ENCODE measurements around the gene POU3F2. TPM values are rescaled to one million over a fixed set of nuclear protein-coding genes. Genes with fewer than 3 reads are reported as not detected.

Gene POU3F2
- under 1 TPM in 1 of 2 donors, not detected in 1; 0.07 TPM for total RNA-seq
- polyA plus RNA-seq (2013, experiment 1 of 2): 89.2 TPM
- 82.9 TPM for polyA plus RNA-seq (2013, experiment 2 of 2)
- long read RNA-seq, experiment 1: 0 reads
- long read RNA-seq, experiment 2: 0 reads
- long read RNA-seq, experiment 3: 0 reads
- long read RNA-seq, experiment 4: 0 reads

DNA sequence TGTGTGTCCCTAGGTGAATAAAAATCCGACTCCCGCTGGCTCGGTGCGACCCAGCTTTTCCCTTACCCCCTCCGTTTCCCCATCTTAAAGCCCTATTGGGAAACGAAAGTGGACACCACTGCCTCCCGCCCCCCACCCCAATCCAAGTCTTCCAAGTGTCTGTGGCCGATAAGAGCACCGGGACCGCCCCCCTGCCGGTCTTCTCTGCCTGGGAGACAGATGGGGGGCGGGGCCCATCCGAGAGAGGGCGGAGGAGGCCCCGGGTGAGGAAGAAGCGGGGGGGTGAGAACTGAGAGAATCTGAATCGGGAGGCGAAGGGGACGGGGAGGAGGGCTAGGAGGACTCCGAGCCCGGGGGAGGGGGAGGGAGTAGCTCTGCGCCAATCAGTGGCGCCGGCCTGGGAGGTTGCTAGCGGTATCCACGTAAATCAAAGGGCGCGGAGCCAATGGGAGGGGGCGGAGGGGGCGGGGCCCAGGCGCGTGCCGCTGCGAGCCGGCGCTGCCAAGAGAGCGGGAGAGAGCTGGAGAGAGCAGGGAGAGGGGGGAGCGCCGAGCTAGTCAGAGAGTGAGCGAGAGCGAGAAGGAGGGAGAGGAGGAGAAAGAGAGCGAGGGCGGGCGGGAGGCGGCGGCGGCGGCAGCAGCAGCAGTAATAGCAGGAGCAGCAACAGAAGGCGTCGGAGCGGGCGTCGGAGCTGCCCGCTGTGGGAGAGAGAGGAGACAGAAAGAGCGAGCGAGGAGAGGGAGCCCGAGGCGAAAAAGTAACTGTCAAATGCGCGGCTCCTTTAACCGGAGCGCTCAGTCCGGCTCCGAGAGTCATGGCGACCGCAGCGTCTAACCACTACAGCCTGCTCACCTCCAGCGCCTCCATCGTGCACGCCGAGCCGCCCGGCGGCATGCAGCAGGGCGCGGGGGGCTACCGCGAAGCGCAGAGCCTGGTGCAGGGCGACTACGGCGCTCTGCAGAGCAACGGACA lies at the start of gene POU3F2:
TSS of gene POU3F2 (plus strand) at position 515 of the 972 bp plus-strand sequence. CDS start at position 815, 300 bp downstream.
- peak; percentile 98 for DNase-seq
- Mint-ChIP-seq H3K27me3 (ENCODE audit: insufficient read depth) (peaks cover 97% of the 10 kb centered on the region), H3K36me3 (ENCODE audit: low read depth) (no peaks in the 10 kb centered on the region), H3K4me1 (peaks cover 27% of the 10 kb centered on the region), H3K9me3 (no peaks in the 10 kb centered on the region), H3K4me3 (peak within 1 kb of the TSS; percentile 60), H3K27ac (no peak within 1 kb of the TSS)
- TF ChIP-seq, protein P1, sequence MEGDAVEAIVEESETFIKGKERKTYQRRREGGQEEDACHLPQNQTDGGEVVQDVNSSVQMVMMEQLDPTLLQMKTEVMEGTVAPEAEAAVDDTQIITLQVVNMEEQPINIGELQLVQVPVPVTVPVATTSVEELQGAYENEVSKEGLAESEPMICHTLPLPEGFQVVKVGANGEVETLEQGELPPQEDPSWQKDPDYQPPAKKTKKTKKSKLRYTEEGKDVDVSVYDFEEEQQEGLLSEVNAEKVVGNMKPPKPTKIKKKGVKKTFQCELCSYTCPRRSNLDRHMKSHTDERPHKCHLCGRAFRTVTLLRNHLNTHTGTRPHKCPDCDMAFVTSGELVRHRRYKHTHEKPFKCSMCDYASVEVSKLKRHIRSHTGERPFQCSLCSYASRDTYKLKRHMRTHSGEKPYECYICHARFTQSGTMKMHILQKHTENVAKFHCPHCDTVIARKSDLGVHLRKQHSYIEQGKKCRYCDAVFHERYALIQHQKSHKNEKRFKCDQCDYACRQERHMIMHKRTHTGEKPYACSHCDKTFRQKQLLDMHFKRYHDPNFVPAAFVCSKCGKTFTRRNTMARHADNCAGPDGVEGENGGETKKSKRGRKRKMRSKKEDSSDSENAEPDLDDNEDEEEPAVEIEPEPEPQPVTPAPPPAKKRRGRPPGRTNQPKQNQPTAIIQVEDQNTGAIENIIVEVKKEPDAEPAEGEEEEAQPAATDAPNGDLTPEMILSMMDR (conservative IDR thresholded peaks at IDR 0.05): no peak
- Histone ChIP-seq H3K27me3 (ENCODE audit: control insufficient read depth, insufficient read depth, low read length, poor library complexity, severe bottlenecking) (peaks cover 92% of the 10 kb centered on the region), H3K9me3 (ENCODE audit: control insufficient read depth, low read length) (no peaks in the 10 kb centered on the region), H3K36me3 (ENCODE audit: control insufficient read depth, insufficient read depth, low read length) (no peaks in the 10 kb centered on the region), H3K4me1 (ENCODE audit: control insufficient read depth, insufficient read depth, low read length) (peaks cover 11% of the 10 kb centered on the region), H3K9ac (ENCODE audit: extremely low read depth, low read length, poor library complexity, severe bottlenecking) (no peak within 1 kb of the TSS), H3K4me3 (ENCODE audit: low read length) (peak within 1 kb of the TSS; percentile 75), H3K27ac (ENCODE audit: low read depth, low read length) (peak within 1 kb of the TSS; percentile 94)
- 0% methylated on average over 23 to 83 of the region's 83 CpGs for WGBS, 2 experiments (ENCODE audit: insufficient coverage in 1 of 2, insufficient read length in 1 of 2)

DNA sequence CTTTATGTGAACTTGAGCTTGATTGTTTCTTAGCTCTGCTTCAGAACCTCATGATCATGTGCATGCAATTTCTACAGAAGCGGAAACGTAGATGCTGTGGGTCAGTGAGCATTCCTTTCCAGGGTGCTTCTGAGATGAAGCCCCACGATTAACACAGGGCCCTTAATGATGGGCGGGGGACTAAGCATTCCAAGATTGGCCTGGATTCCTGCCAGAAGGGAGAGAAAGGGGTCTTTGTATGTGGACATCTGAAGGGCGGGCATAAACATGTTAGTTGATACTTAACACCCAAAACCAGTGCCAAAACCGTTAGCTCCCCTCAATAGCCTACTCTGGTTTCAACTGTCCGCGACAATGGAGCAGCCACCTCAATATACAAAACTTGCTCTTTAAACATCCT lies 46.9 kb upstream of the POU3F2 start:
- Mint-ChIP-seq H3K36me3 (ENCODE audit: low read depth) (no peaks in the 10 kb centered on the region), H3K4me3 (no peak overlapping the region), H3K27me3 (ENCODE audit: insufficient read depth) (peaks cover 27% of the 10 kb centered on the region), H3K9me3 (no peaks in the 10 kb centered on the region), H3K4me1 (peaks cover 8% of the 10 kb centered on the region), H3K27ac (no peak overlapping the region)
- Histone ChIP-seq H3K4me3 (ENCODE audit: low read length) (no peak overlapping the region), H3K36me3 (ENCODE audit: control insufficient read depth, insufficient read depth, low read length) (no peaks in the 10 kb centered on the region), H3K4me1 (ENCODE audit: control insufficient read depth, insufficient read depth, low read length) (peaks cover 5% of the 10 kb centered on the region), H3K27ac (ENCODE audit: low read depth, low read length) (peak overlapping the region; percentile 67), H3K9me3 (ENCODE audit: control insufficient read depth, low read length) (no peaks in the 10 kb centered on the region), H3K27me3 (ENCODE audit: control insufficient read depth, insufficient read depth, low read length, poor library complexity, severe bottlenecking) (no peaks in the 10 kb centered on the region), H3K9ac (ENCODE audit: extremely low read depth, low read length, poor library complexity, severe bottlenecking) (no peak overlapping the region)
- DNase-seq: no peak
- TF ChIP-seq, protein P1 (conservative IDR thresholded peaks at IDR 0.05): no peak
- WGBS, 2 experiments (ENCODE audit: insufficient coverage in 1 of 2, insufficient read length in 1 of 2): 83 to 90% methylated on average over 2 to 8 of the region's 8 CpGs

DNA sequence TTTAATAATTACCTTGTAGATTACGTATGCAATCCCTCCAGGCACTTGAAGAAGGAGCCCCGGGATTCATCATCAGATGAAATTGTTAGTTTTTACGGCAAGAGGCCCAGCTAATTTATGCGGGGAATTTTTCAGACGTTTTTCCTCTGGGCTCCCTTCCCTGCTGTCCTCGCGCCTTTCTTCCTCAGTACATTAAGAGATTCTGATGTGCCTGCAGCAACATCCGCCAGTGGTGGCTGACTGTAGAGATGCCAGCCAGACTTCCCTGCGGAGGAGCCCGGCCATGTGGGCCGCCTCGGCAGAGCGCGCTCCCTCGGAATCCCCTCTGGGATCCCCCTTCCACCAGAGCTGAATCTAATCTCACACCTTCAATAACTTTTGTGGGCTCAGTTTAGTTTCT lies 46.4 kb upstream of the POU3F2 start:
- 55 to 62% methylated on average over 3 to 15 of the region's 15 CpGs for WGBS, 2 experiments (ENCODE audit: insufficient coverage in 1 of 2, insufficient read length in 1 of 2)
- Mint-ChIP-seq H3K36me3 (ENCODE audit: low read depth) (no peaks in the 10 kb centered on the region), H3K27me3 (ENCODE audit: insufficient read depth) (peaks cover 27% of the 10 kb centered on the region), H3K27ac (no peak overlapping the region), H3K4me3 (no peak overlapping the region), H3K4me1 (peaks cover 8% of the 10 kb centered on the region), H3K9me3 (no peaks in the 10 kb centered on the region)
- no peak overlapping the region for H3K9ac ChIP-seq (ENCODE audit: extremely low read depth, low read length, poor library complexity, severe bottlenecking)
- H3K27ac ChIP-seq (ENCODE audit: low read depth, low read length): peak overlapping the region; percentile 67
- DNase-seq: peak; percentile 72
- H3K36me3 ChIP-seq (ENCODE audit: control insufficient read depth, insufficient read depth, low read length): no peaks in the 10 kb centered on the region
- H3K9me3 ChIP-seq (ENCODE audit: control insufficient read depth, low read length): no peaks in the 10 kb centered on the region
- TF ChIP-seq, protein P1 (conservative IDR thresholded peaks at IDR 0.05): no peak
- peaks cover 5% of the 10 kb centered on the region for H3K4me1 ChIP-seq (ENCODE audit: control insufficient read depth, insufficient read depth, low read length)
- H3K4me3 ChIP-seq (ENCODE audit: low read length): no peak overlapping the region
- no peaks in the 10 kb centered on the region for H3K27me3 ChIP-seq (ENCODE audit: control insufficient read depth, insufficient read depth, low read length, poor library complexity, severe bottlenecking)

Measured in endodermal cell (in vitro differentiated cells).